Activated CD4-positive, alpha-beta memory T cell treated with anti-CD3 and anti-CD28 coated beads for 36 hours (primary cell): ENCODE measurements around the gene PRR23C. TPM values are rescaled to one million over a fixed set of nuclear protein-coding genes. Genes with fewer than 3 reads are reported as not detected.
"Not testable (repeated sequence)": the region's sequence is repeated elsewhere in the genome, so short reads cannot be mapped to it uniquely, and the experiment has no call there.

Experiments
- CTCF ChIA-PET: fragments of 350-600 bp; sonication (Branson Sonifier 250); formaldehyde crosslinking; loops from one replicate; lab custom pipeline; 2021; ENCODE audit warnings: antibody characterized with exemption, inconsistent platforms; lab: Charles Lee
- POLR2A ChIA-PET: fragments of 350-600 bp; sonication (Branson Sonifier 250); formaldehyde crosslinking; loops from one replicate; lab custom pipeline; 2021; ENCODE audit warnings: antibody characterized with exemption; lab: Charles Lee
- DNase-seq: peaks from one replicate; pipeline ENCODE4 v3.0.0-alpha.2; 2020
- H3K27ac Mint-ChIP-seq: one replicate; pipeline ENCODE4 v1.8.0; 2021; ENCODE audit warnings: mixed read lengths
- H3K27me3 Mint-ChIP-seq: one replicate; pipeline ENCODE4 v1.8.0; 2021; ENCODE audit warnings: mixed read lengths
- H3K36me3 Mint-ChIP-seq: one replicate; pipeline ENCODE4 v1.8.0; 2021; ENCODE audit warnings: mixed read lengths
- H3K4me1 Mint-ChIP-seq: one replicate; pipeline ENCODE4 v1.8.0; 2021; ENCODE audit warnings: low read depth, mixed read lengths
- H3K4me3 Mint-ChIP-seq: one replicate; pipeline ENCODE4 v1.8.0; 2021; ENCODE audit warnings: mild to moderate bottlenecking, mixed read lengths
- H3K9me3 Mint-ChIP-seq: one replicate; pipeline ENCODE4 v1.8.0; 2021; ENCODE audit warnings: mixed read lengths
- intact Hi-C: fragments of 100-400 bp; cut with micrococcal nuclease; formaldehyde crosslinking; loops from one replicate; pipeline ENCODE4 v1.15.1; 2023
- total RNA-seq, 2 experiments: library from RNA; stranded (reverse); gene quantifications; one replicate each; pipeline ENCODE4 v1.2.3, GENCODE V29; 2021

PRR23C gene
- total RNA-seq, 2 experiments from 2014 or later: not detected

- Mint-ChIP-seq H3K36me3 (no peaks in the 10 kb centered on the region), H3K9me3 (peaks cover 18% of the 10 kb centered on the region), H3K27ac (no peak overlapping the region), H3K4me1 (no peaks in the 10 kb centered on the region), H3K27me3 (peaks cover 9% of the 10 kb centered on the region), H3K4me3 (no peak overlapping the region)
- intact Hi-C loops: no loop called here
- ChIA-PET CTCF (no interaction called here), POLR2A (no interaction called here)
- DNase-seq: no peak
These were observed 12.2 kb downstream of the PRR23C start for GRCh38 chr3:139032326-139033002.

- DNase-seq, H3K27me3 Mint-ChIP-seq, H3K4me1 Mint-ChIP-seq, H3K4me3 Mint-ChIP-seq, CTCF ChIA-PET, H3K36me3 Mint-ChIP-seq, intact Hi-C loops, H3K27ac Mint-ChIP-seq: not testable (repeated sequence)
- POLR2A ChIA-PET: interaction anchor here (0.6 kb wide), 1 partner anchor 39 kb away, joined by 5 read pairs; no protein-coding TSS in a partner anchor
- peaks cover 18% of the 10 kb centered on the region for H3K9me3 Mint-ChIP-seq
These were observed 14.1 kb downstream of the PRR23C start for GRCh38 chr3:139030576-139030975.

- Mint-ChIP-seq H3K9me3 (peaks cover 6% of the 10 kb centered on the region), H3K36me3 (no peaks in the 10 kb centered on the region), H3K4me3 (no peak overlapping the region), H3K27ac (no peak overlapping the region), H3K27me3 (no peaks in the 10 kb centered on the region), H3K4me1 (no peaks in the 10 kb centered on the region)
- ChIA-PET POLR2A (no interaction called here), CTCF (no interaction called here)
- no peak for DNase-seq
- intact Hi-C loops: no loop called here
These were observed 19.7 kb downstream of the PRR23C start for GRCh38 chr3:139024968-139025367.

- Mint-ChIP-seq H3K27ac (no peak within 1 kb of the TSS), H3K4me3 (no peak within 1 kb of the TSS), H3K36me3 (no peaks in the 10 kb centered on the region), H3K27me3 (no peaks in the 10 kb centered on the region), H3K4me1 (no peaks in the 10 kb centered on the region), H3K9me3 (peaks cover 3% of the 10 kb centered on the region)
- DNase-seq: no peak
- CTCF ChIA-PET: no interaction called here
- POLR2A ChIA-PET: no interaction called here
- intact Hi-C loops: no loop called here
These were observed 23.8 kb downstream of the PRR23C start, which contains the start of gene PRR23B for GRCh38 chr3:139020868-139021234. Gene PRR23B, minus strand, starts transcription at chr3:139020926. Its CDS starts 265 bp downstream, at chr3:139020661.

- Mint-ChIP-seq H3K4me3 (no peak overlapping the region), H3K27me3 (no peaks in the 10 kb centered on the region), H3K36me3 (no peaks in the 10 kb centered on the region), H3K4me1 (no peaks in the 10 kb centered on the region), H3K9me3 (peaks cover 3% of the 10 kb centered on the region), H3K27ac (no peak overlapping the region)
- intact Hi-C loops: no loop called here
- CTCF ChIA-PET: no interaction called here
- no peak for DNase-seq
- POLR2A ChIA-PET: no interaction called here
These were observed 24.4 kb downstream of the PRR23C start for GRCh38 chr3:139020036-139020867.

- DNase-seq: no peak
- H3K9me3 Mint-ChIP-seq: peaks cover 18% of the 10 kb centered on the region
- intact Hi-C loops: no loop called here
- peaks cover 1% of the 10 kb centered on the region for H3K27me3 Mint-ChIP-seq
- POLR2A ChIA-PET: no interaction called here
- no peak overlapping the region for H3K4me3 Mint-ChIP-seq
- H3K36me3 Mint-ChIP-seq: no peaks in the 10 kb centered on the region
- H3K27ac Mint-ChIP-seq: no peak overlapping the region
- no peaks in the 10 kb centered on the region for H3K4me1 Mint-ChIP-seq
- CTCF ChIA-PET: no interaction called here
These were observed 28.2 kb downstream of the PRR23C start for GRCh38 chr3:139016430-139017048.

- CTCF ChIA-PET: no interaction called here
- no peak for DNase-seq
- Mint-ChIP-seq H3K9me3 (peaks cover 13% of the 10 kb centered on the region), H3K27me3 (peaks cover 3% of the 10 kb centered on the region), H3K4me1 (no peaks in the 10 kb centered on the region), H3K4me3 (no peak within 1 kb of the TSS), H3K27ac (no peak within 1 kb of the TSS), H3K36me3 (peaks cover 1% of the 10 kb centered on the region)
- intact Hi-C loops: no loop called here
- POLR2A ChIA-PET: no interaction called here
These were observed 38.5 kb downstream of the PRR23C start, which contains the start of gene PRR23A for GRCh38 chr3:139006051-139006716. Gene PRR23A, minus strand, starts transcription at chr3:139006268. Its CDS starts 0 bp downstream, at chr3:139006268.

GRCh38 chr3:139005356-139005993, 39.2 kb downstream of the PRR23C start:
- Mint-ChIP-seq H3K27me3 (peaks cover 3% of the 10 kb centered on the region), H3K4me1 (no peaks in the 10 kb centered on the region), H3K4me3 (no peak overlapping the region), H3K36me3 (peaks cover 1% of the 10 kb centered on the region), H3K27ac (no peak overlapping the region), H3K9me3 (peaks cover 17% of the 10 kb centered on the region)
- POLR2A ChIA-PET: no interaction called here
- CTCF ChIA-PET: no interaction called here
- intact Hi-C loops: no loop called here
- no peak for DNase-seq

GRCh38 chr3:138995706-138996105, 49.0 kb downstream of the PRR23C start:
- Mint-ChIP-seq H3K27ac (no peak overlapping the region), H3K9me3 (no peaks in the 10 kb centered on the region), H3K36me3 (no peaks in the 10 kb centered on the region), H3K27me3 (peaks cover 12% of the 10 kb centered on the region), H3K4me3 (no peak overlapping the region), H3K4me1 (no peaks in the 10 kb centered on the region)
- no peak for DNase-seq
- intact Hi-C loops: no loop called here
- POLR2A ChIA-PET: no interaction called here
- CTCF ChIA-PET: no interaction called here
